Activated B cell treated with CpG ODN at 0.5 μM for 24 hours (primary cell): ENCODE measurements around the gene GADD45GIP1. TPM values are rescaled to one million over a fixed set of nuclear protein-coding genes. Genes with fewer than 3 reads are reported as not detected.

Experiments
- ATAC-seq: fragments of 200-7000 bp; cut with Tn5 transposase; one replicate; pipeline ENCODE4 v1.10.0; 2021; ENCODE audit warnings: low read depth, mild to moderate bottlenecking, moderate library complexity
- CTCF ChIA-PET: fragments of 350-600 bp; sonication (Branson Sonifier 250); formaldehyde crosslinking; loops from one replicate; lab custom pipeline; 2021; ENCODE audit warnings: antibody characterized with exemption; lab: Charles Lee
- POLR2A ChIA-PET: fragments of 350-600 bp; sonication (Branson Sonifier 250); formaldehyde crosslinking; loops from one replicate; lab custom pipeline; 2021; ENCODE audit warnings: antibody characterized with exemption; lab: Charles Lee
- DNase-seq: peaks from one replicate; pipeline ENCODE4 v3.0.0; 2022
- H3K27ac Mint-ChIP-seq: one replicate; pipeline ENCODE4 v1.8.0; 2020; ENCODE audit warnings: mixed read lengths
- H3K27me3 Mint-ChIP-seq: one replicate; pipeline ENCODE4 v1.8.0; 2021; ENCODE audit warnings: mixed read lengths
- H3K36me3 Mint-ChIP-seq: one replicate; pipeline ENCODE4 v1.8.0; 2021; ENCODE audit warnings: low read depth, mixed read lengths
- H3K4me1 Mint-ChIP-seq: one replicate; pipeline ENCODE4 v1.8.0; 2021; ENCODE audit warnings: mixed read lengths
- H3K4me3 Mint-ChIP-seq: one replicate; pipeline ENCODE4 v1.8.0; 2020; ENCODE audit warnings: mild to moderate bottlenecking, mixed read lengths
- H3K9me3 Mint-ChIP-seq: one replicate; pipeline ENCODE4 v1.8.0; 2020; ENCODE audit warnings: mixed read lengths
- intact Hi-C: fragments of 100-400 bp; cut with micrococcal nuclease; formaldehyde crosslinking; loops from one replicate; pipeline ENCODE4 v1.15.1; 2024
- total RNA-seq: library from RNA; stranded (reverse); gene quantifications from 2 replicates; pipeline ENCODE4 v1.2.3, GENCODE V29; 2022
- TF ChIP-seq, protein P1 (sequence below): fragments of 200-600 bp; IDR thresholded peaks from one replicate; pipeline ENCODE4 v1.8.0; 2022; ENCODE audit warnings: antibody characterized with exemption, mild to moderate bottlenecking

Gene GADD45GIP1
- total RNA-seq, 1 donor from 2014 or later: 16.7 TPM

DNA sequence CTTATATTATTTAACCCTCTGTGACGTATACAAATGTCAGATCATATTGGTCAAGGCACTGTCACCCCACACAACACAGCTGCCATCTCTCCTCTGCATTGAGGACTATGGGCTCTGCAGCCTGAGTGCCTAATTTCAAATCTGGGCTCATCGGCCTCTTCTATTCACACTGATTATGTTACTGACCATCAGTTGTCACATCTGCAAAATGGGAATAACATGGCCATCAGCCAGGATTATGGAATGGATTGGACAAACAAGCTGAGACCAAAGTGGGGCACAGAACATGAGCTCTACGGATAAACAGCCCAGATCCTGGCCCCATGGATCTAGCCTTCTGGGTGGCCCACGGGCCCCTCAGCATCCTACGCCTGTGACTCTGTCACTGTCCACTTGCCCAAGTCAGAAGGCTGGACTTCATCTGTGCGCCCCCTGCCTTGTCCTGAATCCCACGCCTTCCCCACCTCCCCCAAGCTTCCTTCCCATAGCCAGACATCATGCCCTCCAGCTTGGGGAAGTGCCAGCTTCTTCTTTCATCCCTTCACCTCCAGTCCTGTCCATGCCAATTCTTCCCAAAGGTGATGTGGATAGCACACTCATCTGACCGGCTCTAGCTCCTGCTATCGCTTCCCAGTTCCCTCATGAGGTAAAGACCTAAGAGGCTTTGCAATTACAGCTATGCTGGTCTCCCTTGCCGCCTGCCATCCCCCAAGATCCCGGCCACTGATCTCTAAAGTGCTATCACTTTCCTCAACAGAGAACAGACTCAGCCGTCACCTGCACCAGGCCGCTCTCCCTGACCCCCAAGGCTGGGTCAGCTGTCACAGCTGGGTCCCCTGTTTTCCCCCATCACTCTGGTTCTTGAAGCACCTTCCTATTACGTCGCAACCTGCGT, 24.4 kb downstream of the GADD45GIP1 start:
- H3K9me3 Mint-ChIP-seq: no peaks in the 10 kb centered on the region
- TF ChIP-seq, protein P1, sequence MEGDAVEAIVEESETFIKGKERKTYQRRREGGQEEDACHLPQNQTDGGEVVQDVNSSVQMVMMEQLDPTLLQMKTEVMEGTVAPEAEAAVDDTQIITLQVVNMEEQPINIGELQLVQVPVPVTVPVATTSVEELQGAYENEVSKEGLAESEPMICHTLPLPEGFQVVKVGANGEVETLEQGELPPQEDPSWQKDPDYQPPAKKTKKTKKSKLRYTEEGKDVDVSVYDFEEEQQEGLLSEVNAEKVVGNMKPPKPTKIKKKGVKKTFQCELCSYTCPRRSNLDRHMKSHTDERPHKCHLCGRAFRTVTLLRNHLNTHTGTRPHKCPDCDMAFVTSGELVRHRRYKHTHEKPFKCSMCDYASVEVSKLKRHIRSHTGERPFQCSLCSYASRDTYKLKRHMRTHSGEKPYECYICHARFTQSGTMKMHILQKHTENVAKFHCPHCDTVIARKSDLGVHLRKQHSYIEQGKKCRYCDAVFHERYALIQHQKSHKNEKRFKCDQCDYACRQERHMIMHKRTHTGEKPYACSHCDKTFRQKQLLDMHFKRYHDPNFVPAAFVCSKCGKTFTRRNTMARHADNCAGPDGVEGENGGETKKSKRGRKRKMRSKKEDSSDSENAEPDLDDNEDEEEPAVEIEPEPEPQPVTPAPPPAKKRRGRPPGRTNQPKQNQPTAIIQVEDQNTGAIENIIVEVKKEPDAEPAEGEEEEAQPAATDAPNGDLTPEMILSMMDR: no peak
- no peaks in the 10 kb centered on the region for H3K27me3 Mint-ChIP-seq
- H3K27ac Mint-ChIP-seq: peak overlapping the region; percentile 86
- POLR2A ChIA-PET: interaction anchor here (0.5 to 3.5 kb wide), 23 partner anchors 10 to 878 kb away, joined by 3 to 46 read pairs (median 5); partner anchors contain the start of genes C19orf53, DNASE2, GCDH and GET3
- ATAC-seq (no peak), DNase-seq (no peak)
- intact Hi-C loops: loop anchor here (1.0 kb wide), 4 partner anchors 13 to 51 kb away; partner anchors contain the start of genes DNASE2, GCDH, RAD23A and SYCE2
- peaks cover 39% of the 10 kb centered on the region for H3K36me3 Mint-ChIP-seq
- peak overlapping the region; percentile 96 for H3K4me3 Mint-ChIP-seq
- CTCF ChIA-PET: interaction anchor here (1.2 kb wide), 1 partner anchor 33 kb away, joined by 8 read pairs; no protein-coding TSS in a partner anchor
- peaks cover 36% of the 10 kb centered on the region for H3K4me1 Mint-ChIP-seq

DNA sequence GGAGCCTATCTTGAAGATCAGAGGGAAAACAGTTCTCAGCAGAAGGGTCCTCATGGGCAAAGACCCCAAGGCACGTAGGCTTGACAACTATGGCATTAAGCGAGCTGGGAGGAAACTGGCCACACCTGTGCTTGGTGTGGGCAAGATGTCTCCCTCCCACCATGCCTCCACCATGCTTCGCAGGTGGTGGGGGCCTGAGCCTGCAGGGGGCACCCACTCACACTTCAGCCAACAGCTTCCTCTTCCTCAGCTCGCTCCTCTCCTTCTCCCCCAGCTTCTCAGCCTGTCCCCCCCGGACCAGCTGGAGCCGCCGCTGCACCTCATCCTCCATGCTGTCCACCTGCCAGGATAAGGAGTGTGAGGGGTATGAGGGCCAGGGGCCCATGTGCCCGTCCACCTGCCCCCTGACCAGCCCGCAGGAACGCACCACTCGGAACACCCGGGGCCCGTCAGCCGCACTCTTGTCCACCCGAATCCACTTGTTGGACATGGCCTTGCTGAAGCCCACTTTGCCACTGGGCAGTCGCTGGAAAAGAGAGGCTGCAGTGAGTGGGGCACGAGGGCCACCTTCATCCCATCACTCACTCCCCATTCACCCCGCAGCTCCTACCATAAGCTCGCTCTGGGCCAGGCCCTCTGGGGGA, 26.9 kb downstream of the GADD45GIP1 start:
- intact Hi-C loops: no loop called here
- Mint-ChIP-seq H3K4me3 (no peak overlapping the region), H3K27ac (no peak overlapping the region), H3K27me3 (no peaks in the 10 kb centered on the region), H3K36me3 (peaks cover 53% of the 10 kb centered on the region), H3K9me3 (no peaks in the 10 kb centered on the region), H3K4me1 (peaks cover 24% of the 10 kb centered on the region)
- DNase-seq (no peak), ATAC-seq (no peak)
- ChIA-PET POLR2A (interaction anchor here (2.4 kb wide), 1 partner anchor 11 kb away, joined by 10 read pairs; the partner anchor contains the start of gene SYCE2), CTCF (interaction anchor here (1.2 kb wide), 1 partner anchor 35 kb away, joined by 5 read pairs; no protein-coding TSS in a partner anchor)
- TF ChIP-seq, protein P1: no peak

DNA sequence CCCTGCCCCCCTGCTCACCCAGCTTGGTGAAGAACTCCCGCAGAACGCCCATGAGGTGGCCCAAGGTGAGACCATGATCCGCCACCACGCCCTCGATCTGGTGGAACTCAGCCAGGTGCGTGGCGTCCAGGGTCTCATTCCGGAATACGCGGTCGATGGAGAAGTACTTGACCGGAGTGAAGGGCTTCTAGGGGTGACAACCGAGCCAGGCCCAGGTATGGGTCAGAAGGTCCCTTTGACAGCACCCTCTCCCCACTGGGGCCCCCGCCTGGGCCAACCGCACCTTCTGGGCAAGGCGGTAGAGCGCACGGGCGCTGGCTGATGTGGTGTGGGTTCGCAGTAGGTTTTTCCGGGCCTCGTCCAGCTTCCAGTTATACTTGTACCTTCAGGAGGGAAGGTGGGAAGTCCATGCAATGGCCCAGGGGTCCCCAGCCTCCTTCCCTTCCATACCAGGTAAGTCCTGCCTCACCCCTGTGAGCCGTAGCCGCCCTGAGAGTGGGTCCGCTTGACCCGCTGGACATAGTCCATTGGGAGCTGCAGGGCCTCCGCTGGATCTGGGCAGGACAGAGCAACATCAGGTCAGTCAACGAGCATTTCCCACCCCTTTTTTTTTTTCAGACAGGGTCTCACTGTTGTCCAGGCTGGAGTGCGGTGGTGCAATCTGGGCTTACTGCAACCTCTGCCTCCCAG, 32.3 kb downstream of the GADD45GIP1 start:
- no peaks in the 10 kb centered on the region for H3K27me3 Mint-ChIP-seq
- intact Hi-C loops: no loop called here
- H3K27ac Mint-ChIP-seq: no peak overlapping the region
- no peak overlapping the region for H3K4me3 Mint-ChIP-seq
- TF ChIP-seq, protein P1: no peak
- ATAC-seq: no peak
- peaks cover 62% of the 10 kb centered on the region for H3K36me3 Mint-ChIP-seq
- DNase-seq: no peak
- POLR2A ChIA-PET: interaction anchor here (0.7 to 1.1 kb wide), 2 partner anchors 13 to 14 kb away, joined by 3 read pairs; no protein-coding TSS in a partner anchor
- H3K9me3 Mint-ChIP-seq: no peaks in the 10 kb centered on the region
- CTCF ChIA-PET: no interaction called here
- peaks cover 2% of the 10 kb centered on the region for H3K4me1 Mint-ChIP-seq

DNA sequence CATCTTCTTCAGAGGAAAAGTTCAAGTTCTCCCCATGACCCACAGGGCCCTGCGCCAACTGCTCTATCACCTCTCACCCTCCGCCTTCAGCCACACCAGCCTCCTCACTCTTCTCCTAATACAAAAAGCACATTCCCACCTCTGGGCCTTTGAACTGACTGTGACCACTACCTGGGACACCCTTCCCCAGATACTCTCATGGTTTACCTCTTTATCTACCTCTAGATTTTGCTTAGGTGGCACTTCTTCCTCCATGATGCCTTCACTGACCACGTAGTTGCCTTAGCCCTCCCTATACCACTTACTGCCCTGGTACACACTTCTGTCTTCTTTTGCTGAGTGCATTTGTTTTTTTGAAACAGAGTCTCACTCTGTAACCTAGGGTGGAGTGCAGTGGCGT, 34.1 kb downstream of the GADD45GIP1 start:
- Mint-ChIP-seq H3K4me1 (peaks cover 11% of the 10 kb centered on the region), H3K27me3 (no peaks in the 10 kb centered on the region), H3K36me3 (peaks cover 48% of the 10 kb centered on the region), H3K9me3 (no peaks in the 10 kb centered on the region), H3K4me3 (no peak overlapping the region), H3K27ac (no peak overlapping the region)
- DNase-seq (no peak), ATAC-seq (no peak)
- intact Hi-C loops: no loop called here
- POLR2A ChIA-PET: interaction anchor here (4.2 kb wide), 1 partner anchor 10 kb away, joined by 46 read pairs; the partner anchor contains the start of gene FARSA
- CTCF ChIA-PET: no interaction called here
- TF ChIP-seq, protein P1: no peak
